GM19438 (cell line): ENCODE measurements around the gene MED15.
"Not testable (repeated sequence)": the region's sequence is repeated elsewhere in the genome, so short reads cannot be mapped to it uniquely, and the experiment has no call there.

Experiments
- ATAC-seq: cut with Tn5 transposase; IDR thresholded peaks from one replicate; pipeline ENCODE4 v1.9.1; 2021; ENCODE audit warnings: low read depth; ENCODE audit not compliant: unreplicated experiment

MED15 gene

GRCh38 chr22:20530368-20531153, 23.2 kb downstream of the MED15 start:
- no peak for ATAC-seq

DNA sequence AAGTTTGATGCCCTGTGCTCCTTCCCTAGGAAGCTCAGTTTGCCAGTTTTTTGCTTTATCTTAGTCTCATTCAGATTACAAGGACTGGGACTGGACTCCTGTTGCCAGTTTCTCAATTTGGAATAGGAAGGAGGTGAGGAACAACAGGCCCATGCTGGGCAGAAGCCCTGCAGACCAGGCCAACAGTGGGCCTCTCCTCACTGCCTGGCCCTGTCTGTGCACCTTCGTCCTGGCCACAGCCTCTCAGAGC, 23.7 kb downstream of the MED15 start:
- no peak for ATAC-seq

- no peak for ATAC-seq
Measured at GRCh38 chr22:20531404-20532201, 24.2 kb downstream of the MED15 start.

GRCh38 chr22:20532256-20532993, 25.0 kb downstream of the MED15 start:
- no peak for ATAC-seq

- no peak for ATAC-seq
Measured at GRCh38 chr22:20533095-20533878, 25.9 kb downstream of the MED15 start.

DNA sequence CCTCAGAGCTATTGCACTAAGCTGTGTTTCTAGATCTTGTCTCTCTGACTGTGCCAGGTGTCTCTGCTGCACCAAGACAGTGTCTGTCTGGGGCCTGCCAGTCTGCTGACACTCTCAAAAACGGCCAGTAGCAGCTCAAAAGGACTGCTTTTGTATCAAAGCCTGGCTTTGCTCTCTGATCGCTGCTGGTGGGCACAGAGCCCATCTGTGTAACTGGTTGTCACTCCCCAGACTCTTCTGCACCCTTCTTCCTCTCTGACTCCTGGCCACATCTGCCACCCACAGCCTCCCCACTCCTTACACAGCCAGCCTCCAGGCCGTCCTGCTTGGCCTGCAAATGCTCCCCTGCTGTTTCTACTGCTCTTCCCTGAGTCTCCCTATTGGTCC, 26.5 kb downstream of the MED15 start:
- ATAC-seq: no peak

- no peak for ATAC-seq
Measured at GRCh38 chr22:20536590-20537324, 29.3 kb downstream of the MED15 start.

DNA sequence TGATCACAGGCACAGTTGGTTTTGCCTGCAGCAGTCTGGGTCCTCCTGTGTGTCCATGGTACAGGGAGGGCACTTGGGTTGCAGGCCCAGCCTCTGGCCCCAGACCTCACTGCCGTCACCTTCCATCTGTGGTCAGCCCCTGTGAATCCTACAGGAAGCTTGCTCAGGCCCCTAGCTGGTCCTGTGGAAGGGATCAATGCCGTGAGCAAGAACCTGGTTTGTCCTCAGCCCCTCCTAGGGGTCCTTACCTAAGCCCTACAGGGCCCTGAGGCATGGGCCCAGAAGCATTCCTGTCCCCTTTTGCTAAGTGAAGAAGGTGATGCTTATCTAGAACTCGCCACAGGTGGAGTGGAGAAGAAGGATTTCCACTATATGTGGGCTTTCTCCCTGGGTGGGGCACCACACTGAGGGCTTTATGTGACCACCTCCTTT, 29.9 kb downstream of the MED15 start:
- no peak for ATAC-seq

DNA sequence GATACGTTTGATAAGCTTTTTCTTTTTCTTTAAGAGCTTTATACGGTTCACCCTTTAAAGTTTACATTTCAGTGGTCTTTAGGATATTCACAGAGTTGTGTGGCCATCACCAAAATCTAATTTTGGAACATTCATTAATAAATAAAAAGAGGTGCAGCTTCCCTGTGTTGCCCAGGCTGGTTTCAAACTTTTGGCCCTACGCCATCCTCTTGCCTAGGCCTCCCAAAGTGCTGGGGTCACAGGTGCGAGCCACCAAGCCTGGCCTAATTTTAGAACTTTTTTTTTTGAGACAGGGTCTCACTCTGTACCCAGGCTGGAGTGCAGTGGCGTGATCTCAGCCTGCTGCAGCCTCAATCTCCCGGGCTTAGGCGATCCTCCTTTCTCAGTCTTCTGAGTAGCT, 30.6 kb downstream of the MED15 start:
- no peak for ATAC-seq

- not testable (repeated sequence) for ATAC-seq
Measured at GRCh38 chr22:20538875-20539274, 31.5 kb downstream of the MED15 start.

DNA sequence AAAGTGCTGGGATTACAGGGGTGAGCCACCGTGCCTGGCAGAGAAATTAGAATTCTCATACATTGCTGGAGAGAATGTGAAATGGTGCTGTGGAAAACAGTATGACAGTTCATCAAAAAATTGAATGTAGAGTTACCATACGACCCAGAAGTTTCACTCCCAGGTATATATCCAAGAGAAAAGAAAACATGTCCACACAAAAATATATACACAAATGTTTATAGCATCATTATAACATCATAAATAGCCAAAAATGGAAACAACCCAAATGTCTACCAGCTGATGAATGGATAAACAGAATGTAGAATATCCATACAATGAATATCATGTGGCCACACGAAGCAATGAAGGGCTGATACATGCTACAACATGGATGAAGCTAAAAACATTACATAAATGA, 34.6 kb downstream of the MED15 start:
- no peak for ATAC-seq

DNA sequence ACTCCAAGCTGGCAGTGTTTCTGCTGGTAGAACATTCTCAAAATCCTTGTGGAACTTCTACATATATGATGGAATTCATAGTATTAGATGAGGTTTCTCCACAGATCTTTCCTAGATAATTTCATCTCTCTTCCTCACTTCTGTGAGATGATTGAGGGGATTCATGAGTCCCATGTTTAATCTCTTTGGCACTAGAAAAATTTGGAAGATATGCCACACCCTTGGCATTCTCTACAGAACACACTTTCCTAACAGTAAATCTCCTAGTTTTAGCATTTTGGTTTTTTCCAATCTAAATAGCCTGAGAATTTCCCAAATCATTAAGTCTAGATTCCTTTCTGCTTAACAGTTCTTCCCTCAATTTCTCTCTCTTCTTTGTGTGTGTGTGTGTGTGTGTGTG, 35.3 kb downstream of the MED15 start:
- no peak for ATAC-seq

DNA sequence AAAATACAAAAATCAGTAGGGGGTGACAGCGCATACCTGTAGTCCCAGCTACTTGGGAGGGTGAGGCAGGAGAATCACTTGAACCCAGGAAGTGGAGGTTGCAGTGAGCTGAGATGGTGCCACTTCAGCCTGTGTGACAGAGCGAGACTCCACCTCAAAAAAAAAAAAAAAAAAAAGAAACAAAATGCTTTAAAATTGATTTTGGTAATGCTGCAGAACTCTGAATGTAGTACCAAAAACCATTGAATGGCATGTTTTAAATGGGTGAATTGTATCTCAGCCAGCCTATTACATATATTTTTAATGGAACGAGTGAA, 37.9 kb downstream of the MED15 start:
- not testable (repeated sequence) for ATAC-seq

GRCh38 chr22:20545681-20546521, 38.5 kb downstream of the MED15 start:
- no peak for ATAC-seq

- no peak for ATAC-seq
Measured at GRCh38 chr22:20546541-20546950, 39.1 kb downstream of the MED15 start.

DNA sequence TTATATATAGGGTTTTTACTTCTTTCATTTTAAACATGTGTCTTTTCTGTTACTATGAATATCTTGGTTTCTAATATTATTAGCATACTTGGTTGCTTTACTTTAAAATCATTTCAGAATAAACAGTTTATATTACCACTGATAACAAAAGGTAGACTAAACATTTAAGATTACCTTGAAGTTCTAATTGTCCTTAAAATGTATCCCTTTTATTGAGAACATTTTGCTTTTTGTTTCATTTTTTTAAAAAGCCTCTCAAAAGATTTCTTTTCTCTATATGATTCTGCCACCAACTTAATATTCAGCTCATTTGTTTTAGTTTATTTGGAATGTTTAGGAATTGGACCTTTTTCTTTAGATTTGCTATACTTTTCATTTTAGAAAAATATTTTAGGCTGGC, 39.6 kb downstream of the MED15 start:
- no peak for ATAC-seq

DNA sequence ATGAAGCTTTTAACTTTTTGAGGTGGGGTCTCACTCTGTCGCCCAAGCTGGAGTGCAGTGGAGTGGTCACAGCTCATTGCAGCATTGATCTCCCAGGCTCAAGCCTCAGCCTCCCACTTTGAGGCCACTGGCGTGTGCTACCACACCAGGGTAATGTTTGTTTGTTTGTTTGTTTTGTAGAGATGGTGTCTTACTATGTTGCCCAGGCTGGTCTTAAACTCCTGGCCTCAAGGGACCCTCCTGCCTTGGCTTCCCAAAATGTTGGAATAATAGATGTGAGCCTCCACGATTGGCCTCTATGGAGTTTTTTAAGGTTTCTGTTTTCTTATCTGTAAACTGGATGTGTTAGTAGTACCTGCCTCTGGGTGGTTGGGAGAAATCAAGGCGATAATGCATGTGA, 41.4 kb downstream of the MED15 start:
- ATAC-seq: no peak

DNA sequence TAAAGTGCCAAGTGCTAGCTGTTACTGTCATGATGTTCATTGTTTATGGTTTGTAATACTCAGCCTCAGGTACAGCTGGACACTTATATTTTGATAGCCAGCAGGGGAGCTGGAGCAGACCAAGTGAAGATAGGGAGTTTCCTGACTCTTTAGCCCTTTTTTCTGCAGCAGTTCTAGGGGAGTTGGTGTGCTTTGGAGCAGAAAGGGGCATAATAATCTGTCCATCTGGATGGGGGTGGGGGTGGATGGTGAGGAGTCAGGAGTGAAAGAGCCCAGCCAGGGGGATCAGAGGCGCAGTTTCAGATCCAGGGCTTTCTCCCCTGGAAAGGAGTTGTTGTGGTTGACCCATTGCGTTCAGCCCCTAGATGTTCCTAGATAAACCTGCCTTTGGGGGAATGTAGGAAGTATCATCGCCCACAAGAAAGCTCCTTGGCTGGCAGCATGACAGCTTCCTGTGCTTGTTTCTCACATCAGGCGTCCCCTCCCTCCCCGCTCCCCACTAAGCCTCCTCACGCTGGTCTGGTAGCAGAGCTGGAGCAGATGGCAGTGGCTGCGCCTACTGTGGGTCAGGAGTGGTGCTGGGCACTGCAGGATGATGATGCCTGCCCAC, 41.9 kb downstream of the MED15 start:
- ATAC-seq: no peak
